HG03469 (cell line): ENCODE measurements around the gene RASSF1.
"Not testable (repeated sequence)": the region's sequence is repeated elsewhere in the genome, so short reads cannot be mapped to it uniquely, and the experiment has no call there.

ENCODE experiments used
- ATAC-seq: cut with Tn5 transposase; IDR thresholded peaks from one replicate; pipeline ENCODE4 v1.9.1; 2021; ENCODE audit warnings: mild to moderate bottlenecking, moderate library complexity, moderate number of reproducible peaks; ENCODE audit not compliant: unreplicated experiment

Gene RASSF1

DNA sequence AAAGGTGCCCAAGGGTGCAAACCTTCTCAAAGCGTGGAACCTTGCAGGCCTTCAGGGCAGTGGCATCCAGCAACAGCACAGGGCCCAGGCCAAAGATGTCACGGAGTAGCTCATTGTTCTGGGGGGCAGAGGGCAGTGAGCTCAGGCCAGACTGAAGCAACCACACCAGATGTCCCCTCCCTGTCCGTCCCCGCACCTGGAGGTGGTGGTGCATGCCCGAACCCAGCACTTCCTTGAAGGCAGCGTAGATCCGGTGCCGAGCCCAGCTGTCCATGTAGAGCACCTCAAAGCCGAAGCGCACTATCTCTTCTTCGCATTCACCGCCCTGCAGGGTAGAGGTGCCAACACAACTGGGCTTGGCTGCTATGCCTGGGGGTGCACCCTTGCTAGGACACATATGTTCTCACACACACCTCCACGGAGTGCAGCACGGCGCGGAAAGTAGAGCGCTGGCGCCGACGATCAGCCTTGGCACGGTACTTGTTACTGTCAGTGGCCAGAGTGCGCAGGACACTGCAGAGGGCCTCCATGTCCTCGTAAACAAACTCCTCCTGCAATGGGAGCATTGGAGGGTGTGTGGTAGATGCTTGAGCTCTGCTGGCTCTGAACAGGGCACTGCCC lies 52.1 kb downstream of the RASSF1 start:
- ATAC-seq: no peak

DNA sequence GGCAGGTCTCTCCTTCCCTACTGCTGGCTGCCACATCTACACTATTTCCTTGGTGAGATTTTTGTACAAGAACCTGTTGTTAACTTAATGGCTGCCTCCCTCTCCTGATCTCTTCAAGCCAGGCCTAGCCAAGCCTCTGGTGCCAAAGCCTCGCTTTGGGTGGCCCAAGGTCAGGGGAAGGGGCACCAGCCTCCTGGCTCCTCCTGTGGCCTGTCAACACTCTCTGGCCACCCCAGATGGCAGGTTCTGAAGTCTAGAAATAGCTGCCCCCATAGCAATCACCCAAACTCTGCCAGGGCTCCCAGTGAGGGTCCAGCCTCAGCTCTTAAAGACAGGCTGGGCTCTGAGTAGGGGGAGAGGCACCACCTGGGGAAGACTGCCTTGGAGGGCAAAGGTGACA lies 53.4 kb downstream of the RASSF1 start:
- no peak for ATAC-seq

DNA sequence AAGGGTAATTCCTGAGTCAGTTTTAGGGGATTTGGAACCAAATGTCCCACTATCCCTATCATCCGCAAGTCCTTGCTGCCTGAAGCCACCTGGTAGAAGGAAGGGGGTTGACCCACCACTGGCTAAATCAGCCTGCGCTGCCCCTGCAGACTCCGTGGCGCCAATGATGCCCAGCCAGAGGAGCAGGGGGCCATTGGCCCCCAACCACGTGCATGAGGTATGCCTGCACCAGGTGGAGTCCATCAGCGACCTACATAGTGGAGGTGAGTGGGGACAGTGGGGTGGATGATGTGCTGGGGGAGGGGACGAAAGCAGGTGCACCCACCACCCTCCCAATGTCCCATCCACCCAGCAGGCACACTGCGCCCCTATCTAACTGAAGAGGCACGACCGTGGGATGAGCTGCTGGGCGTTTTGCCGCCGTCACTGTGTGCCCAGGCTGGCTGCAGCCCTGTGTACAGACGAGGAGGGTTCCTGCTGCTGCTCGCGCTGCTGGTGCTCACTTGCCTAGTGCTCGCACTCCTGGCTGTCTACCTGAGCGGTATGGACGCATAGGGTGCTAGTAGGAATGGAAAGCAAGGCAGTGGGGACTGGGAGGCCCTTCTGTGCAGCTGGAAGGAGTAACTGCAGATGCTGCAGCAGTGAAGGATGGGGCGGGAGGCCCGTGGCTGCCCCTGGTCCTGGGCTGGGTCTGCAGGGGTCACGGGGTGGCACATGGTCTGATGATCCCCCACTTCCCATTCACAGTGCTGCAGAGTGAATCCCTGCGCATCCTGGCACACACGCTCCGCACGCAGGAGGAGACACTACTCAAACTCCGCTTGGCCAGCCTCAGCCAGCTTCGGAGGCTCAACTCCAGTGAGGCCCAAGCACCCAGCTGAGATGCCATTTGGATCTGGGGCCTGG lies 54.1 kb downstream of the RASSF1 start:
- no peak for ATAC-seq

DNA sequence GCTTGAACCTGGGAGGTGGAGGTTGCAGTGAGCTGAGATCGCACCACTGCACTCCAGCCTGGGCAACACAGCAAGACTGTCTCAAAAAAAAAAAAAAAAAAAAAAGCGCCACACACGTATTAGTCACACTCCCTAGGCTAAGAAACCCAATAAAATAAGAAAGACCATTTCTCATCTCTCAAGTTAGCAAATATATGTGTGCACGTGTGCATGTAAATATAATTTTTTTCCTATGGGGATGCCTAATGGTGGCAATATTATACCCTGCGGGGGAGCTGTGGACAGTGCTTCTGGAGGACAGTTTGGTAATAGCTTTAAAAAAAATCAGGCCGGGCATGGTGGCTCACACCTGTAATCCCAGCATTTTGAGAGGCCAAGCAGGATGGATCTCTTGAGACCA lies 56.5 kb downstream of the RASSF1 start:
- ATAC-seq: not testable (repeated sequence)
